IgD-negative memory B cell (primary cell): ENCODE data around the gene NAV2. TPM values are rescaled to one million over a fixed set of nuclear protein-coding genes. Genes with fewer than 3 reads are reported as not detected.

Source experiments
- H3K27ac Mint-ChIP-seq, 3 donors: one replicate each; pipeline ENCODE4 v1.8.0; 2020 to 2022; ENCODE audit warnings: mild to moderate bottlenecking in 3 of 3, mixed read lengths in 3 of 3, moderate library complexity in 1 of 3
- H3K27me3 Mint-ChIP-seq: one replicate; pipeline ENCODE4 v1.8.0; 2021; ENCODE audit warnings: mixed read lengths
- H3K36me3 Mint-ChIP-seq: one replicate; pipeline ENCODE4 v1.8.0; 2020; ENCODE audit warnings: mild to moderate bottlenecking, mixed read lengths
- H3K4me1 Mint-ChIP-seq, 3 donors: one replicate each; pipeline ENCODE4 v1.8.0; 2020 to 2022; ENCODE audit warnings: mixed read lengths in 3 of 3, mild to moderate bottlenecking in 1 of 3
- H3K4me3 Mint-ChIP-seq, 4 donors: one replicate each; pipeline ENCODE4 v1.8.0; 2020 to 2022; ENCODE audit warnings: mild to moderate bottlenecking in 4 of 4, mixed read lengths in 4 of 4, moderate library complexity in 3 of 4
- H3K9me3 Mint-ChIP-seq, 3 donors: one replicate each; pipeline ENCODE4 v1.8.0; 2020 to 2021; ENCODE audit warnings: mixed read lengths in 3 of 3, mild to moderate bottlenecking in 1 of 3
- polyA plus RNA-seq: library from polyadenylated mRNA; unstranded; fragments of 300-500 nt; fragmentation: Illumina TruSeq; gene quantifications from one replicate; pipeline ENCODE4 v1.2.3, GENCODE V29; 2021

The NAV2 gene
- polyA plus RNA-seq, 1 donor from 2014 or later = 0.19 TPM

DNA sequence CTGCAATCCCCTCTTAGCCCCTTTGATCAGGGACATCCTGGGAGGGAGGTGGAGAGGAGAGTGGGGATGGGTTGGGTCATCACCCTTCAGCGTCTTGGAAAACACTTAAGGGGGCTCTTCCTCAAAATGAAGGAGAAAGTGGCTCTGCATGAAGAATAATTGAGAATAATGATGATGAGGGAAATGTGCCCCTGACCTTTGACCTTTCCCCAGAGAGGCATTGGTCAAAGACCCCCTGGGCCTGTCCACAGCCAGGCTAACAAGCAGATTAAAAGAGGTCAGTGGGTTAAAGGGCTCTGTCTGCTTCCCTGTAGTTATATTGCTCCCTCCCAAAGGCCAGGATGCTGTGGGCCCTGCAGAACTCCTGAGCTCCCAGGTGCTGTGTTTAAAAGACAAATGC, 68.7 kb downstream of the NAV2 start:
- Mint-ChIP-seq H3K27ac (no peak overlapping the region), H3K27me3 (peaks cover 21% of the 10 kb centered on the region), H3K4me1 (peaks cover 9 to 22% (median 14%) of the 10 kb centered on the region in 3 donors), H3K9me3 (no peaks in the 10 kb centered on the region), H3K36me3 (no peaks in the 10 kb centered on the region), H3K4me3 (no peak overlapping the region)

- Mint-ChIP-seq H3K9me3 (no peaks in the 10 kb centered on the region), H3K27ac (no peak overlapping the region)
These were observed 72.6 kb downstream of the NAV2 start for GRCh38 chr11:19785265-19785664.

DNA sequence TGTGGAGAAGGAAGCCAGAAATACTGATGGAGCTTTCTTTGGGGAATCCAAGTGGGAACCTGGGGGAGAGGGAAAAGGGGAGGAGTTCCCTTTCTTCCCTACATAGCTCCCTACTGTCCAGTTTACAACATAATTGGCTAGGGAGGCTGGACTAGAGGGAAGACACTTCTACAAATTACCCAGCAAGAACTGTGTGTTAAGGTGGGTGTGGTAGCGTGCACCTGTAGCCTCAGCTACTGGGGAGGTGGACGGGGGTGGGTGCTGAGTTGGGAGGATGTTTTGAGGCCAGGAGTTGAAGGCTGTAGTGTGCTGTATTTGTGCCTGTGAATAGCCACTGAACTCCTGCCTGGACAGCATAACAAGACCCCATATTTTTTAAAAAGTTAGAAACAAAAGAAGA, 74.0 kb downstream of the NAV2 start:
- Mint-ChIP-seq H3K4me3 (no peak overlapping the region), H3K4me1 (peaks cover 0 to 8% (median 0%) of the 10 kb centered on the region in 3 donors), H3K27ac (no peak overlapping the region), H3K9me3 (no peaks in the 10 kb centered on the region), H3K36me3 (no peaks in the 10 kb centered on the region), H3K27me3 (peaks cover 3% of the 10 kb centered on the region)

More at GRCh38 chr11:19785265-19785664, 72.6 kb downstream of the NAV2 start:
- Mint-ChIP-seq H3K27me3 (peaks cover 3% of the 10 kb centered on the region), H3K36me3 (no peaks in the 10 kb centered on the region), H3K4me1 (peaks cover 0 to 4% (median 0%) of the 10 kb centered on the region in 3 donors), H3K4me3 (no peak overlapping the region)

DNA sequence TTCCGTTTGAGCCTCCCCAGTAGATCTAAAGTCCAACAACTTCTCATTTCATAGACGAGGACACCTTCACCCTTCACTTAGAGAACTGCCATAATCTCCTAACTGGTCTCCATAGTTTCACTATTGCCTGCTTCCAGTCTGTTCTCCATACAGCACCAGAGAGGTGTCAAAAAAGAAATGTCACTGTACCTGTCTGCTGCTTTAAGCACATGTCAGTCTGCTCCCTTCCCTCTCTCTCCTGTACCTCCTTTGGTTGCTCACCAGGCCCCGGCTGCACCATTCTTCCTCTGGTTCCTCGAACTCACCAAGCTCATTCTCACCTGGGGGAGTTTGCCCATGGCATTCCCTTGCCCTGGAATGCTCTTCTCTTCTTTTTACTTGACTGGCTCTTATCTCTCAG, 75.8 kb downstream of the NAV2 start:
- Mint-ChIP-seq H3K27me3 (peaks cover under 1% of the 10 kb centered on the region), H3K36me3 (no peaks in the 10 kb centered on the region), H3K4me3 (no peak overlapping the region), H3K9me3 (no peaks in the 10 kb centered on the region), H3K4me1 (peaks cover 0 to 8% (median 0%) of the 10 kb centered on the region in 3 donors), H3K27ac (no peak overlapping the region)

DNA sequence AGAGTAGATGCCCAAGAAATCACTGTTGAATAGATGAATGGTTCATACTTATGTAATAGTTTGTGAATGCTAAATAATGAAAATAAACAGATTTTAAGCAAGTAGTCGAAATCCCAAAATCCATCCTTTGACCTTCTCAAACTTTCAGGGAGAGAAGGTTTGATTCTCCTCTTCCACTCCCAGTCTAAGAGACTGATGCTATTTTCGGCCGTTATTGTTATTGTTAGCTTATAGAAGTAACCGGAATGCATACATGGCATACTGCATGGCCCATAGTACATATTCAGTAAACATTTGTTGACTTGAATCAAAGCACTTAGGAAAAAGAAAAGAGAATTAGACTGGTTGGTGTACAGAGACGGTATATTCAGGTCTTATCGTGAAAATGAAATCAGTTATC, 76.6 kb downstream of the NAV2 start:
- H3K9me3 Mint-ChIP-seq = no peaks in the 10 kb centered on the region
- H3K36me3 Mint-ChIP-seq = no peaks in the 10 kb centered on the region
- no peak overlapping the region for H3K27ac Mint-ChIP-seq
- H3K27me3 Mint-ChIP-seq = peaks cover 2% of the 10 kb centered on the region
- peaks cover 0 to 10% (median 0%) of the 10 kb centered on the region in 3 donors for H3K4me1 Mint-ChIP-seq
- H3K4me3 Mint-ChIP-seq = no peak overlapping the region

DNA sequence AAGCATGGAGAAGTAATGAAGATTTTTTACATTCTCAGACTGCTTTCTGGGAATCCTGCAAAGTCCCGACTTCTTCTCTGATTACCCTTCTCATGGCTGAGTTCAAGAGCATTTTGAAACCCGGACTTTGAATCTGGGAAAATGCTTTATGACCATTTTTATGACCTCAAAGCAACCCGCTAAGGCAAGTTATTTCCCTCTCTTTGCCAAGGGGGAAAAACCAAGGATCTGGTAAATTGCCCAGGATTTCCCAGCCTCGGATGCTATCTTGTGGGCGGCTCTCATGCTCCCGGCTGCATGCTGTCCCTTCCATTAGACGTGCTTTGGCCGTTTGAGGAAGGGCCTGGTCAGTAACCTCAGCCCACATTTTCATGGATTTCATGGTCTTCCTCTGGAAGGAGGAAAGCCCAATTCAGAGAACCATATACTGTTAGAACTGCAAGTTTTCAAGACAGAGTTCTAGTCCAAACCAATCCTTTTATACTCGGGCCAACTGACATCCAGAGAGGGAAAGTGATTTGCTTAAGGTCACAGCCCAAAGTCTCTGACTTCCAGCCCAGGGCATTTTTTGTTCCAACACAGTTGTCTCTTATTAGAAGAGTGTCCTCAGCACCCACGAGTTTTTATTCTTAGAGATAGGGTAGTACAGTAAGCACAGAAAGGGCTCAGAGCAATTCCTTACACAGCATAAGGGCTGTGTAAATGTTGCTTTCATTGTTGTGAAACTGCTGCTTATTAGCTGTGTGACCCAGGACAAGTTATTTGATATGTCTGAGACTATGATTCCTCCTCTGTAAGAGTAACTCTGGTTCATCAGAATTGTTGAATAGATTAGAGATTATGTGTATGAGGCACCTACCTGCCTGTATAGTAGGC, 77.4 kb downstream of the NAV2 start:
- peak overlapping the region in 1 of 3 donors; percentile 20 for H3K27ac Mint-ChIP-seq
- H3K4me1 Mint-ChIP-seq = peaks cover 0 to 11% (median 0%) of the 10 kb centered on the region in 3 donors
- H3K27me3 Mint-ChIP-seq = peaks cover 2% of the 10 kb centered on the region
- H3K36me3 Mint-ChIP-seq = no peaks in the 10 kb centered on the region
- no peak overlapping the region for H3K4me3 Mint-ChIP-seq
- no peaks in the 10 kb centered on the region for H3K9me3 Mint-ChIP-seq

DNA sequence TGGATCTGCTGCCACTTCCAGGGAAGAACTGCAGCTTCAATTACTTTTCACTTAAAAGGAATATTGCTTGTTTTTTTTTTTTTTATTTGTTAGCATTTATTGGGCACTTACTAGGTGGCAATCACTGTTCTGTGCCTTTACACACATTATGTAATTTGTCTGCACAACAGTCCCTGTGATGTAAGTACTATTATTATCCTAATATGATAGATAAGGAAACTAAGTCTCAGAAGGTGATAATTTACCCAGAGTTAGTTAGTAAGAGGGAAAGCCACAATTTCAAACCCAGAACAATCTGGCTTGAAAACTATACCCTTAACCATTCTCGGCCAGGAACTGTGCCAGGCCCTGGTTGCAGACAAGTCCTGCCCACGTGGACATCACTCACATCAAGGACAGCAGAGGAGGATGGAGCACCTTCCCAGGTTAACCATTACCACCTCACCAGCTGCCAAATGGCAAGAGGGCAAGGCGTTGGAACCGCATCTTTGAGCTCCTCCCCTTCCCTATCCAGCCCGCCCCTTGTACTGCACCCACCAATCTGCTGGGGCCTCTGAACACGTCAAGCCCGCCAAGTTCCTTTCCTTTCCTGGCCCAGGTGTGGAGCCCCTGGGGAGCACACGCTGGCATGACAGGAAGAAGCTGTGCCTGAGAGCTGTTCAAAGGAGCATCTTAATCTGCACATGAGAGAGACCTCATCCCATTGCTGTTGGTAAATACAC, 78.4 kb downstream of the NAV2 start:
- Mint-ChIP-seq H3K36me3 (no peaks in the 10 kb centered on the region), H3K27ac (peak overlapping the region in 1 of 3 donors; percentile 20), H3K4me3 (peak overlapping the region in 1 of 4 donors; percentile 33), H3K4me1 (peaks cover 0 to 11% (median 0%) of the 10 kb centered on the region in 3 donors), H3K27me3 (peaks cover 2% of the 10 kb centered on the region), H3K9me3 (no peaks in the 10 kb centered on the region)

- peaks cover 2% of the 10 kb centered on the region for H3K27me3 Mint-ChIP-seq
- H3K4me3 Mint-ChIP-seq = no peak overlapping the region
- H3K36me3 Mint-ChIP-seq = no peaks in the 10 kb centered on the region
- peaks cover 0 to 11% (median 0%) of the 10 kb centered on the region in 3 donors for H3K4me1 Mint-ChIP-seq
- H3K9me3 Mint-ChIP-seq = no peaks in the 10 kb centered on the region
- no peak overlapping the region for H3K27ac Mint-ChIP-seq
These were observed 79.9 kb downstream of the NAV2 start for GRCh38 chr11:19792510-19792909.

DNA sequence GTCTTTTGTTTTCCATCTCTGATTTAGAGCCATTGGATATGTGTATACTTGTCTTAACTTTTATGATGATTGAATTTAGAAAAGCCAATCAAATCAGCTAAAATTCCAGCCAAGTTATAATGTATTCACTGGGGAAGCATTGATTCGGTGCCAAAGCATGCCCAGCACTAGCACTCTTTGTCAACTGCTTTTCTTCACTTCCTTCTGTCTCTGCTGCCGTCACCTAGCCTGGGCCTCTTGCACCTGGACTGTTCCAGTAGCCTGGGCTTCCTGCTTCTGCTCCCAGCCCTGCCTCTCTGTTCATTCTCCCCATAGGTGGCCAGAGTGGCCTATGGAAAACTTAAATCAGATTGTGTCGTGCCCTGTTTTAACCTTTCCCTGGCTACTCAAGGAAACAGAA, 80.7 kb downstream of the NAV2 start:
- no peaks in the 10 kb centered on the region for H3K36me3 Mint-ChIP-seq
- no peak overlapping the region for H3K4me3 Mint-ChIP-seq
- peaks cover 0 to 11% (median 0%) of the 10 kb centered on the region in 3 donors for H3K4me1 Mint-ChIP-seq
- no peak overlapping the region for H3K27ac Mint-ChIP-seq
- no peaks in the 10 kb centered on the region for H3K9me3 Mint-ChIP-seq
- H3K27me3 Mint-ChIP-seq = peaks cover 3% of the 10 kb centered on the region

GRCh38 chr11:19794161-19794560, 81.5 kb downstream of the NAV2 start:
- Mint-ChIP-seq H3K36me3 (no peaks in the 10 kb centered on the region), H3K4me1 (peaks cover 0 to 11% (median 0%) of the 10 kb centered on the region in 3 donors), H3K27me3 (peaks cover 3% of the 10 kb centered on the region), H3K4me3 (no peak overlapping the region), H3K27ac (no peak overlapping the region), H3K9me3 (no peaks in the 10 kb centered on the region)

GRCh38 chr11:19795082-19795481, 82.4 kb downstream of the NAV2 start:
- H3K9me3 Mint-ChIP-seq = no peaks in the 10 kb centered on the region
- no peak overlapping the region for H3K27ac Mint-ChIP-seq

GRCh38 chr11:19800162-19800561, 87.5 kb downstream of the NAV2 start:
- H3K27me3 Mint-ChIP-seq = peaks cover 1% of the 10 kb centered on the region
- no peaks in the 10 kb centered on the region for H3K9me3 Mint-ChIP-seq
- no peak overlapping the region for H3K27ac Mint-ChIP-seq
- no peaks in the 10 kb centered on the region for H3K36me3 Mint-ChIP-seq
- H3K4me3 Mint-ChIP-seq = no peak overlapping the region
- no peaks in the 10 kb centered on the region for H3K4me1 Mint-ChIP-seq

More at GRCh38 chr11:19795082-19795481, 82.4 kb downstream of the NAV2 start:
- Mint-ChIP-seq H3K4me1 (peaks cover 0 to 8% (median 0%) of the 10 kb centered on the region in 3 donors), H3K4me3 (no peak overlapping the region), H3K36me3 (no peaks in the 10 kb centered on the region), H3K27me3 (peaks cover 3% of the 10 kb centered on the region)

DNA sequence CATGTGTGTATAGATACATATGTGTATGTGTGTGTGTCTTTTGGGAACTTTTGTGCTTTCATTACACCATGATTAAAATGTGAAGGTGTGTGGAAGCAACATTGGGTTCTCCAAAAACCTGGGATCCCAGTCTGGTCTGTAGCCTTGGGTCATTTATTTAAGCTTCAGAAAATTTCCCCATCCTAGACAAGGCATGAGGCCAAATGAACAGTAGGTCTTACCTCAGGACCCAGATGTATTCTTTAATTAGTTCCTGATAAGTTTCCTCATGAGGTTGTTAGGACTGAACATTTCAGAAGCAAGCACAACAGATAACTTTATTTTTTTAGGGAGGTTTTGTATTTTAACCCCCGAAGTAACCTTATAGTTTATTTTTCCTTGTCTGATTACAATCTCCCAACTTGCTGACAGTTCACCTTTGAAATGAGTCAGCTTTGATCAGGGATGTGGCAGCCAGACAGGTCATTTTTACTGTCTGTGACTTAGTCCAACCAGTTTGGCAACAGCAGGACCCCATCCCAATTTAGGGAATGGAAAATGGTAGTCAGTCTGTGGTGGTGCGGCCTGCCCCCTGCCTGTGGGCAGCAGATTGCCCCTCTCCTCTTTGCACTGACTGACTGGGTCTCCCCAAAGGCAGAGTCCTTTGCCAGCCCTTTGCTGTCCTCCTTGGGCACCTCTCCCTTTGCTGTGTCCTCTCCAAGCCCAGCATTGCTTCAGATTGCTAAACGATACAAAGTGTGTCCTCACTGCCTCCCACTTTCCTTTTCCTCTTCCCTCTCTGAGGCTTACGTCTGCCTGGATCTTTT, 88.3 kb downstream of the NAV2 start:
- Mint-ChIP-seq H3K9me3 (no peaks in the 10 kb centered on the region), H3K27ac (no peak overlapping the region), H3K36me3 (no peaks in the 10 kb centered on the region), H3K4me3 (peak overlapping the region in 1 of 4 donors; percentile 56), H3K4me1 (no peaks in the 10 kb centered on the region), H3K27me3 (peaks cover 1% of the 10 kb centered on the region)

- Mint-ChIP-seq H3K27me3 (peaks cover 1% of the 10 kb centered on the region), H3K4me3 (no peak overlapping the region), H3K9me3 (no peaks in the 10 kb centered on the region), H3K27ac (no peak overlapping the region), H3K4me1 (peaks cover 0 to 5% (median 0%) of the 10 kb centered on the region in 3 donors), H3K36me3 (no peaks in the 10 kb centered on the region)
These were observed 90.2 kb downstream of the NAV2 start for GRCh38 chr11:19802773-19803293.
